Spleen (tissue), 11 donors: ENCODE data around the gene COL4A1. TPM values are rescaled to one million over a fixed set of nuclear protein-coding genes. Genes with fewer than 3 reads are reported as not detected.

ENCODE experiments used
- DNase-seq: peaks from one replicate; pipeline ENCODE4 v3.0.0-alpha.2; 2020
- H3K27ac ChIP-seq, 8 donors: fragments of 200-600 bp; sonication (generic) in 7 of 8; 1 replicate in 4 of 8; 2 replicates in 4 of 8; pipeline versions ENCODE4 v1.5.0 to v1.8.0; 2016 to 2021; ENCODE audit warnings: inconsistent platforms in 4 of 8, mild to moderate bottlenecking in 4 of 8, moderate library complexity in 1 of 8
- H3K27me3 ChIP-seq, 7 donors: fragments of 200-600 bp; sonication (generic) in 6 of 7; replicated peaks in 1 of 7; 1 replicate in 4 of 7; 2 replicates in 3 of 7; pipeline versions ENCODE4 v1.5.0 to v1.8.0; 2016 to 2021; ENCODE audit warnings: inconsistent platforms in 3 of 7, mild to moderate bottlenecking in 1 of 7
- H3K36me3 ChIP-seq, 6 donors: fragments of 200-600 bp; sonication (generic) in 5 of 6; 1 replicate in 4 of 6; 2 replicates in 2 of 6; pipeline versions ENCODE4 v1.5.0 to v1.8.0; 2016 to 2021; ENCODE audit warnings: inconsistent platforms in 2 of 6
- H3K4me1 ChIP-seq, 6 donors: fragments of 200-600 bp; sonication (generic) in 5 of 6; 1 replicate in 3 of 6; 2 replicates in 3 of 6; pipeline versions ENCODE4 v1.5.0 to v1.8.0; 2016 to 2021; ENCODE audit warnings: inconsistent platforms in 3 of 6
- H3K4me3 ChIP-seq, 8 donors: fragments of 200-600 bp; sonication (generic) in 7 of 8; 1 replicate in 4 of 8; 2 replicates in 4 of 8; pipeline versions ENCODE4 v1.5.0 to v1.8.0; 2016 to 2021; ENCODE audit warnings: inconsistent platforms in 4 of 8, mild to moderate bottlenecking in 4 of 8, moderate library complexity in 2 of 8
- H3K9me3 ChIP-seq, 8 donors: fragments of 200-600 bp; sonication (generic) in 7 of 8; 1 replicate in 4 of 8; 2 replicates in 4 of 8; pipeline versions ENCODE4 v1.5.0 to v1.8.0; 2016 to 2021; ENCODE audit warnings: inconsistent platforms in 4 of 8
- CTCF ChIP-seq, 11 experiments: fragments of 200-600 bp in 7 of 11; fragments of 450-650 bp in 4 of 11; sonication (generic) in 4 of 11; IDR thresholded peaks in 8 of 11; conservative IDR thresholded peaks in 3 of 11; 1 replicate in 7 of 11; 2 replicates in 4 of 11; pipeline versions ENCODE4 v1.4.0 to v1.8.0; 2016 to 2021; ENCODE audit warnings: antibody characterized with exemption in 11 of 11, inconsistent platforms in 4 of 11, mild to moderate bottlenecking in 1 of 11
- POLR2A ChIP-seq, 3 donors: fragments of 450-650 bp; IDR thresholded peaks; one replicate each; pipeline ENCODE4 v1.5.1; 2017; ENCODE audit warnings: antibody characterized with exemption in 3 of 3, mild to moderate bottlenecking in 1 of 3
- POLR2AphosphoS5 ChIP-seq, 3 donors: sonication (generic); formaldehyde crosslinking; IDR thresholded peaks; one replicate each; pipeline ENCODE4 v1.5.1; 2017; ENCODE audit warnings: antibody characterized with exemption in 3 of 3
- WGBS, 5 donors: extraction: QIAGEN DNeasy Blood & Tissue Kit in 3 of 5; methylation state at CpG; one replicate each; pipeline versions ENCODE4 v1.1.5 to v1.1.7; 2013 to 2018; 5-methylcytosine and 5-hydroxymethylcytosine counted together
- intact Hi-C: fragments of 100-400 bp; cut with DNase I; formaldehyde crosslinking; loops from one replicate; pipeline ENCODE4 v1.15.0; 2023; ENCODE audit warnings: low total_unique reads
- polyA plus RNA-seq, 3 donors: library from polyadenylated mRNA; stranded (reverse); fragments of 200-250 nt; gene quantifications; one replicate each; pipeline ENCODE4 v1.2.1, GENCODE V29; 2013
- total RNA-seq, 7 donors: library from RNA; depleted of rRNA in 3 of 7; stranded (reverse); fragments of >200 nt in 3 of 7; fragmentation: NEBNext Ultra II Directional in 4 of 7; extraction: Animal tissue kit (Norgen Biotek cat#: 25700) in 4 of 7; gene quantifications; one replicate each; pipeline versions ENCODE4 v1.1.0 to v1.2.1, GENCODE V29; 2016 to 2021
- donor health status: healthy with polysubstance abuse.
- donor health status: DM: no; HTN: no; CAD: no; lungs with moderate emphysema.
- donor health status: DM: no; HTN: no; CAD: no.
- donor health status: Bipolar disorder and iron deficiency.
- donor health status: healthy.
- donor health status: DM: no; HTN: no; CAD: no.
- donor health status: DM: yes; HTN: yes; CAD: no.

Gene COL4A1
- total and polyA plus RNA-seq, 10 donors: 37.9 to 959 (median 340) TPM

GRCh38 chr13:110126391-110126961, 180.5 kb downstream of the COL4A1 start:
- peaks cover 0 to 10% (median 0%) of the 10 kb centered on the region in 7 donors for H3K27me3 ChIP-seq
- H3K9me3 ChIP-seq: no peaks in the 10 kb centered on the region
- WGBS, 5 donors: 8 to 15% (median 14%) methylated on average over 12 of the region's 12 CpGs
- H3K4me1 ChIP-seq: peaks cover 6 to 27% (median 17%) of the 10 kb centered on the region in 6 donors
- H3K4me3 ChIP-seq: no peak overlapping the region
- no peaks in the 10 kb centered on the region for H3K36me3 ChIP-seq
- intact Hi-C loops: no loop called here
- H3K27ac ChIP-seq: peak overlapping the region in 7 of 8 donors; percentile 29 to 75 (median 66)
- TF ChIP-seq POLR2AphosphoS5 (IDR thresholded peaks at IDR 0.05) (peak; percentile 62 to 83 (median 71)), POLR2A (IDR thresholded peaks at IDR 0.05) (no peak), CTCF (IDR thresholded peaks at IDR 0.05 in 8 of 11, conservative IDR thresholded peaks at IDR 0.05 in 3 of 11) (no peak)
- DNase-seq: no peak

GRCh38 chr13:110125613-110126272, 181.2 kb downstream of the COL4A1 start:
- intact Hi-C loops: no loop called here
- peaks cover 6 to 27% (median 17%) of the 10 kb centered on the region in 6 donors for H3K4me1 ChIP-seq
- 82 to 93% (median 88%) methylated on average over 7 to 10 of the region's 10 CpGs for whole genome bisulfite sequencing, 5 donors
- TF ChIP-seq CTCF (IDR thresholded peaks at IDR 0.05 in 8 of 11, conservative IDR thresholded peaks at IDR 0.05 in 3 of 11) (no peak), POLR2A (IDR thresholded peaks at IDR 0.05) (no peak), POLR2AphosphoS5 (IDR thresholded peaks at IDR 0.05) (no peak)
- H3K36me3 ChIP-seq: no peaks in the 10 kb centered on the region
- DNase-seq: no peak
- peaks cover 0 to 10% (median 0%) of the 10 kb centered on the region in 7 donors for H3K27me3 ChIP-seq
- H3K9me3 ChIP-seq: no peaks in the 10 kb centered on the region
- peak overlapping the region in 7 of 8 donors; percentile 29 to 75 (median 66) for H3K27ac ChIP-seq
- no peak overlapping the region for H3K4me3 ChIP-seq

- DNase-seq: no peak
- Histone ChIP-seq H3K27ac (no peak overlapping the region), H3K36me3 (no peaks in the 10 kb centered on the region), H3K4me3 (no peak overlapping the region), H3K4me1 (peaks cover 6 to 27% (median 17%) of the 10 kb centered on the region in 6 donors), H3K9me3 (no peaks in the 10 kb centered on the region), H3K27me3 (peaks cover 0 to 11% (median 0%) of the 10 kb centered on the region in 7 donors)
- TF ChIP-seq POLR2A (IDR thresholded peaks at IDR 0.05) (no peak), POLR2AphosphoS5 (IDR thresholded peaks at IDR 0.05) (no peak), CTCF (IDR thresholded peaks at IDR 0.05 in 8 of 11, conservative IDR thresholded peaks at IDR 0.05 in 3 of 11) (no peak)
- intact Hi-C loops: no loop called here
- 88 to 98% (median 91%) methylated on average over 8 to 10 of the region's 10 CpGs for WGBS, 5 donors
Measured at GRCh38 chr13:110125157-110125556, 181.8 kb downstream of the COL4A1 start.

- TF ChIP-seq CTCF (IDR thresholded peaks at IDR 0.05 in 8 of 11, conservative IDR thresholded peaks at IDR 0.05 in 3 of 11) (no peak), POLR2A (IDR thresholded peaks at IDR 0.05) (no peak), POLR2AphosphoS5 (IDR thresholded peaks at IDR 0.05) (no peak)
- no peaks in the 10 kb centered on the region for H3K36me3 ChIP-seq
- peaks cover 0 to 13% (median 0%) of the 10 kb centered on the region in 7 donors for H3K27me3 ChIP-seq
- no peak overlapping the region for H3K27ac ChIP-seq
- H3K9me3 ChIP-seq: no peaks in the 10 kb centered on the region
- WGBS, 5 donors: 64 to 74% (median 69%) methylated on average over 14 of the region's 14 CpGs
- no peak overlapping the region for H3K4me3 ChIP-seq
- no peak for DNase-seq
- intact Hi-C loops: no loop called here
- peaks cover 6 to 27% (median 17%) of the 10 kb centered on the region in 6 donors for H3K4me1 ChIP-seq
Measured at GRCh38 chr13:110124201-110124940, 182.6 kb downstream of the COL4A1 start.
